H9 (cell line): Measurements from ENCODE around the gene BTG3. TPM values are rescaled to one million over a fixed set of nuclear protein-coding genes. Genes with fewer than 3 reads are reported as not detected.

Experiments used
- DNase-seq: peaks from one replicate; pipeline ENCODE4 v3.0.0-alpha.2; 2017
- H2AFZ ChIP-seq: one replicate; pipeline ENCODE4 v1.6.1; 2013; ENCODE audit warnings: mild to moderate bottlenecking, low read length, control low read depth, moderate library complexity
- H2AK5ac ChIP-seq: 2 replicates; pipeline ENCODE4 v1.6.1; 2013; ENCODE audit warnings: low read length, control low read depth, mixed read lengths; ENCODE audit not compliant: insufficient read length
- H2BK120ac ChIP-seq: one replicate; pipeline ENCODE4 v1.6.1; 2013; ENCODE audit warnings: low read depth, mild to moderate bottlenecking, low read length, control low read depth, inconsistent platforms; ENCODE audit not compliant: poor library complexity, severe bottlenecking
- H2BK12ac ChIP-seq: 2 replicates; pipeline ENCODE4 v1.6.1; 2013; ENCODE audit warnings: low read length, control low read depth, mixed read lengths, low read depth; ENCODE audit not compliant: insufficient read length
- H2BK15ac ChIP-seq: 2 replicates; pipeline ENCODE4 v1.6.1; 2013; ENCODE audit warnings: low read depth, low read length, control low read depth
- H2BK20ac ChIP-seq: one replicate; pipeline ENCODE4 v1.6.1; 2013; ENCODE audit warnings: low read depth, mild to moderate bottlenecking, low read length, control low read depth, inconsistent platforms; ENCODE audit not compliant: poor library complexity, severe bottlenecking
- H2BK5ac ChIP-seq: 2 replicates; pipeline ENCODE4 v1.6.1; 2013; ENCODE audit warnings: low read length, control low read depth, mixed read lengths; ENCODE audit not compliant: insufficient read length
- H3K14ac ChIP-seq: 2 replicates; pipeline ENCODE4 v1.6.1; 2013; ENCODE audit warnings: low read length, control low read depth; ENCODE audit not compliant: insufficient read depth
- H3K18ac ChIP-seq: 2 replicates; pipeline ENCODE4 v1.6.1; 2013; ENCODE audit warnings: low read depth, mild to moderate bottlenecking, mixed read lengths, low read length, control low read depth; ENCODE audit not compliant: insufficient read length
- H3K23ac ChIP-seq: 2 replicates; pipeline ENCODE4 v1.6.1; 2013; ENCODE audit warnings: low read length, control low read depth, mixed read lengths, low read depth; ENCODE audit not compliant: insufficient read length
- H3K23me2 ChIP-seq: 2 replicates; pipeline ENCODE4 v1.6.1; 2013; ENCODE audit warnings: low read depth, mild to moderate bottlenecking, mixed read lengths, low read length, control low read depth; ENCODE audit not compliant: insufficient read length, poor library complexity, severe bottlenecking
- H3K27ac ChIP-seq: 2 replicates; pipeline ENCODE4 v1.5.1; 2013; ENCODE audit warnings: low read length, control low read depth, mixed read lengths, low read depth; ENCODE audit not compliant: insufficient read length
- H3K27me3 ChIP-seq: 2 replicates; pipeline ENCODE4 v1.6.1; 2013; ENCODE audit warnings: low read length, control low read depth, inconsistent platforms; ENCODE audit not compliant: insufficient read depth
- H3K4ac ChIP-seq: 2 replicates; pipeline ENCODE4 v1.6.1; 2013; ENCODE audit warnings: low read depth, mild to moderate bottlenecking, control low read depth, inconsistent platforms, low read length, moderate library complexity
- H3K4me1 ChIP-seq: 2 replicates; pipeline ENCODE4 v1.6.1; 2013; ENCODE audit warnings: low read length, control low read depth, inconsistent platforms; ENCODE audit not compliant: insufficient read depth
- H3K4me2 ChIP-seq: 2 replicates; pipeline ENCODE4 v1.6.1; 2013; ENCODE audit warnings: low read length, control low read depth, mixed read lengths; ENCODE audit not compliant: insufficient read length, insufficient read depth
- H3K56ac ChIP-seq: 2 replicates; pipeline ENCODE4 v1.6.1; 2013; ENCODE audit warnings: low read depth, mild to moderate bottlenecking, mixed read lengths, low read length, control low read depth; ENCODE audit not compliant: insufficient read length
- H3K79me1 ChIP-seq: 2 replicates; pipeline ENCODE4 v1.6.1; 2013; ENCODE audit warnings: low read depth, mild to moderate bottlenecking, moderate library complexity, low read length, control low read depth, inconsistent platforms; ENCODE audit not compliant: insufficient read depth, poor library complexity, severe bottlenecking
- H3K79me2 ChIP-seq: 2 replicates; pipeline ENCODE4 v1.6.1; 2013; ENCODE audit warnings: low read length, control low read depth, inconsistent platforms; ENCODE audit not compliant: insufficient read depth
- H3K9ac ChIP-seq: 2 replicates; pipeline ENCODE4 v1.6.1; 2013; ENCODE audit warnings: low read length, control low read depth, mixed read lengths; ENCODE audit not compliant: insufficient read length; ENCODE audit errors: extremely low read depth
- H3K9me3 ChIP-seq: one replicate; pipeline ENCODE4 v1.6.1; 2013; ENCODE audit warnings: low read depth, low read length, inconsistent platforms; ENCODE audit not compliant: control insufficient read depth
- H3T11ph ChIP-seq: one replicate; pipeline ENCODE4 v1.6.1; 2013; ENCODE audit warnings: mild to moderate bottlenecking, low read length, control low read depth, inconsistent platforms
- H4K20me1 ChIP-seq: one replicate; pipeline ENCODE4 v1.6.1; 2013; ENCODE audit not compliant: control insufficient read depth, insufficient read length, insufficient read depth
- H4K5ac ChIP-seq: 2 replicates; pipeline ENCODE4 v1.6.1; 2013; ENCODE audit warnings: low read depth, mild to moderate bottlenecking, mixed read lengths, low read length, control low read depth; ENCODE audit not compliant: insufficient read length
- H4K8ac ChIP-seq: replicated peaks from 2 replicates; pipeline ENCODE4 v1.6.1; 2013; ENCODE audit warnings: low read length, control low read depth, mixed read lengths, low read depth; ENCODE audit not compliant: insufficient read length
- H4K91ac ChIP-seq: 2 replicates; pipeline ENCODE4 v1.6.1; 2013; ENCODE audit warnings: low read depth, mild to moderate bottlenecking, moderate library complexity, mixed read lengths, low read length, control low read depth; ENCODE audit not compliant: insufficient read length
- H3K27ac Mint-ChIP-seq, 3 experiments: 2 replicates in 2 of 3; 3 replicates in 1 of 3; pipeline ENCODE4 v1.8.0; 2020 to 2021; ENCODE audit warnings: mixed read lengths in 3 of 3, mild to moderate bottlenecking in 1 of 3, moderate library complexity in 1 of 3
- H3K27me3 Mint-ChIP-seq: 2 replicates; pipeline ENCODE4 v1.8.0; 2021; ENCODE audit warnings: low read depth, mild to moderate bottlenecking, moderate library complexity, mixed read lengths
- H3K36me3 Mint-ChIP-seq, 3 experiments: 2 replicates in 2 of 3; 3 replicates in 1 of 3; pipeline ENCODE4 v1.8.0; 2020 to 2021; ENCODE audit warnings: low read depth in 3 of 3, mixed read lengths in 3 of 3; ENCODE audit not compliant: insufficient read depth in 1 of 3
- H3K4me1 Mint-ChIP-seq, 2 experiments: 2 replicates each; pipeline ENCODE4 v1.8.0; 2020; ENCODE audit warnings: mixed read lengths in 2 of 2
- H3K4me3 Mint-ChIP-seq, 2 experiments: 2 replicates in 1 of 2; 3 replicates in 1 of 2; pipeline ENCODE4 v1.8.0; 2020 to 2021; ENCODE audit warnings: mild to moderate bottlenecking in 2 of 2, mixed read lengths in 2 of 2, moderate library complexity in 1 of 2
- H3K9me3 Mint-ChIP-seq, 2 experiments: 2 replicates in 1 of 2; 3 replicates in 1 of 2; pipeline ENCODE4 v1.8.0; 2020; ENCODE audit warnings: mild to moderate bottlenecking in 2 of 2, mixed read lengths in 2 of 2, moderate library complexity in 1 of 2
- WGBS: extraction: QIAGEN DNeasy Blood & Tissue Kit; methylation state at CpG from one replicate; pipeline ENCODE4 v1.1.7; 2013; ENCODE audit warnings: missing lambda C conversion rate, low lambda C conversion rate, mixed read lengths; ENCODE audit not compliant: insufficient read length; ENCODE audit errors: extremely low coverage; 5-methylcytosine and 5-hydroxymethylcytosine counted together
- total RNA-seq: library from RNA; stranded (reverse); gene quantifications from 2 replicates; pipeline ENCODE4 v1.2.1, GENCODE V29; 2021
- TF ChIP-seq, protein P1 (sequence below): fragments of 200-600 bp; sonication (generic); conservative IDR thresholded peaks from 3 replicates; pipeline ENCODE4 v1.8.0; 2021; ENCODE audit warnings: antibody characterized with exemption, mild to moderate bottlenecking

BTG3 gene
- total RNA-seq, 1 experiment from 2014 or later, result 32.2 TPM

GRCh38 chr21:17660452-17660851, 47.8 kb upstream of the BTG3 start:
- Histone ChIP-seq H3K18ac (no peak overlapping the region), H3K9ac (no peak overlapping the region), H2AK5ac (no peak overlapping the region), H3K4me1 (no peaks in the 10 kb centered on the region), H2BK20ac (no peak overlapping the region), H4K8ac (no peak overlapping the region), H4K20me1 (no peaks in the 10 kb centered on the region), H2BK12ac (no peak overlapping the region), H3K27ac (no peak overlapping the region), H2AFZ (no peak overlapping the region), H3K4me2 (no peak overlapping the region), H3K9me3 (no peaks in the 10 kb centered on the region), H2BK15ac (no peak overlapping the region), H3K23ac (no peak overlapping the region), H3K4ac (no peak overlapping the region), H3K56ac (no peak overlapping the region), H3K79me2 (no peaks in the 10 kb centered on the region), H3K27me3 (no peaks in the 10 kb centered on the region), H2BK120ac (no peak overlapping the region), H3K14ac (no peak overlapping the region), H3T11ph (no peak overlapping the region), H3K23me2 (no peaks in the 10 kb centered on the region), H4K5ac (no peak overlapping the region), H4K91ac (no peak overlapping the region), H2BK5ac (no peak overlapping the region), H3K79me1 (no peaks in the 10 kb centered on the region)
- no CpG with 5 or more reads among the region's 3 CpGs for WGBS
- Mint-ChIP-seq H3K9me3 (no peaks in the 10 kb centered on the region), H3K27me3 (peaks cover 10% of the 10 kb centered on the region), H3K27ac (no peak overlapping the region), H3K4me3 (no peak overlapping the region), H3K4me1 (peaks cover 9 to 10% of the 10 kb centered on the region in 2 experiments), H3K36me3 (no peaks in the 10 kb centered on the region; a peak in 1 of 7 replicates)
- DNase-seq, result no peak
- TF ChIP-seq, protein P1, sequence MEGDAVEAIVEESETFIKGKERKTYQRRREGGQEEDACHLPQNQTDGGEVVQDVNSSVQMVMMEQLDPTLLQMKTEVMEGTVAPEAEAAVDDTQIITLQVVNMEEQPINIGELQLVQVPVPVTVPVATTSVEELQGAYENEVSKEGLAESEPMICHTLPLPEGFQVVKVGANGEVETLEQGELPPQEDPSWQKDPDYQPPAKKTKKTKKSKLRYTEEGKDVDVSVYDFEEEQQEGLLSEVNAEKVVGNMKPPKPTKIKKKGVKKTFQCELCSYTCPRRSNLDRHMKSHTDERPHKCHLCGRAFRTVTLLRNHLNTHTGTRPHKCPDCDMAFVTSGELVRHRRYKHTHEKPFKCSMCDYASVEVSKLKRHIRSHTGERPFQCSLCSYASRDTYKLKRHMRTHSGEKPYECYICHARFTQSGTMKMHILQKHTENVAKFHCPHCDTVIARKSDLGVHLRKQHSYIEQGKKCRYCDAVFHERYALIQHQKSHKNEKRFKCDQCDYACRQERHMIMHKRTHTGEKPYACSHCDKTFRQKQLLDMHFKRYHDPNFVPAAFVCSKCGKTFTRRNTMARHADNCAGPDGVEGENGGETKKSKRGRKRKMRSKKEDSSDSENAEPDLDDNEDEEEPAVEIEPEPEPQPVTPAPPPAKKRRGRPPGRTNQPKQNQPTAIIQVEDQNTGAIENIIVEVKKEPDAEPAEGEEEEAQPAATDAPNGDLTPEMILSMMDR, result no peak
